ENCODE data around the gene PPM1N.
"Not testable (repeated sequence)": the region's sequence is repeated elsewhere in the genome, so short reads cannot be mapped to it uniquely, and the experiment has no call there.

PPM1N gene

DNA sequence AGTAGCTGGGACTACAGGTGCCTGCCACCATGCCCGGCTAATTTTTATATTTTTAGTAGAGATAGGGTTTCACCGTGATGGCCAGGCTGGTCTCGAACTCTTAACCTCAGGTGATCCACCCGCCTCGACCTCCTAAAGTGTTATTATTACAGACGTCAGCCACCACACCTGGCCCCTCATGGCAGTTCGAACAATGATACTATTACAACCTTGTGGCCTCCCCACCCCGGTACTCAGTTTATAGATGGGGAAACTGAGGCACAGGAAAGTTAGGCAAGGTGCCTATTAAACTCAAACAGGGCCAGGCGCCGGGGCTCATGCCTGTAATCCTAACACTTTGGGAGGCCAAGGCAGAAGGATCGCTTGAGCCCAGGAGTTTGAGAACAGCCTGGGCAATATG, 12.1 kb downstream of the PPM1N start:
- not testable (repeated sequence) for DNase-seq

DNA sequence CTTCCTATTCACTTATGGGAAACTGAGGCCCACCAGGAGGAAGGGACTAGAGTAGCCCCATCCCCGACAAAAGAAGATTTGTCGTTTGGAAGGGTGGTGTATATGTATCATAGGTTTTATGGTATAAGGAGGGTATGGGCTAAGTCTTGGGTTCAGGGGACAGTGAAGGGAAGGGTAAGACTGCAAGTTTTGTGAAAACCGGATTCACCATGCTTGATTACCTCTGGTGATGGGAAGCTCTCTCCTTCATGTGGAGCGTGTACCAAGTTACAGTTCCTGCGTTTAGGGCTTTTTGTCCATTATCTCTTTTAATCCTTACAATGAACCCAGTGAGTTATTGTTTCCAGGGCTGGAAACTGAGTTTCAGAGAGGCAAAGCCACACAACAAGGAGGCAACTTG, 12.8 kb downstream of the PPM1N start:
- DNase-seq, result no peak

DNA sequence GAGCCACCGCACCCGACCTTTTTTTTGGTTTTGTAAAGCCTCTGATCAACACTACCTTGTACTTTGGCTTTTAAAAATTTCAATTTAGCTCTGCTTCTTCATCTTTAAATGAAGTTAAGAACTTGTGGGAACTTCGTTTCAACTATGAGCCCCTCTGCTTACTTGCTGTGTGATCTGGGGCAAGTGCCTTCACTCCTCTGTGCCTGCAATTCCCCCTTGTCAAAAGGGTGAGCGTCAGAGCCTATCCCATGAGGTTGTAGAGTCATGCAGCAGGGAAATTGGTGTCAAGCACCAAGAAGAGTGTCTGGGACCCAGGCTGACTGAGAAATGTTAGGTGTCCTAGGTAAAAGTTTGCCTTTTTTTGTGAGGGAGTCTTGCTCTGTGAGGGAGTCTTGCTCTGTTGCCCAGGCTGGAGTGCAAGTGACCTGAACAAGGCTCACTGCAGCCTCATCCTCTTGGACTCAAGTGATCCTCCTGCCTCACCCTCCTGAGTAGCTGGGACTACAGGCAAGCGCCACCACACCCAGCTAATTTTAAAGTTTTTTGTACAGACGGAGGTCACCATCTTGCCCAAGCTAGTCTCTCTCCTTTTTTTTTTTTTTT, 14.7 kb downstream of the PPM1N start:
- DNase-seq, result no peak

DNA sequence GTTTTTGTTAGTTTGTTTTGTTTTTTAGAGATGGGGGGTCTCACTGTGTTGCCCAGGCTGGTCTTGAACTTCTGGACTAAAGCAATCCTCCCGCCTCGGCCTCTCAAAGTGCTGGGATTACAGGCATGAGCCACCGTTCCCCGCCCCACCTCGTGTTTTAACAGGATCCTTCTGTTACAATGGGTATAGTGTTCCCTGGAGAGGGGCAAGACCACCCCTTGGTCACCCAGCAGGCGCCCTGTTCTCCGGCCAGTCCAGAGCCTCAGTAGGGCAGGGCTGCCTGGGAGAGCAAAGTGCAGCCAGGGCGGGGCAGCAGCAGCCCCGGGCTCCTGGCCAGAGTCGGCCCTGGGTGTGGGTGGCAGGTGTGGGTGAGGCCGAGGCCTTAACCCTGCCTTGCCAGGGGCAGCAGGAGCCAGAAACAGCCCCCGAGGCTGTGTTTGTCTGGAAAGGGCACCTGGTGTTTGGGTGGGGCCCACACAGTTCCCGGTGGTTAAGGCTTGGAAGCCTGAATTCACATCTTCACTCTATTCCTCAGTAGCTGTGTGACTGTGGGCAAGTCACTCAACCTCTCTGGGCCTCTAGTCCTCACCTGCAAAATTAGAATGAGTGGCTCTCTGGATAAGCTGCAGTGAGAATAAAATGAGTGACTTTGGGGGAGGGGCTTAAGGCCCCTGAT, 16.3 kb downstream of the PPM1N start:
- DNase-seq, result no peak

DNA sequence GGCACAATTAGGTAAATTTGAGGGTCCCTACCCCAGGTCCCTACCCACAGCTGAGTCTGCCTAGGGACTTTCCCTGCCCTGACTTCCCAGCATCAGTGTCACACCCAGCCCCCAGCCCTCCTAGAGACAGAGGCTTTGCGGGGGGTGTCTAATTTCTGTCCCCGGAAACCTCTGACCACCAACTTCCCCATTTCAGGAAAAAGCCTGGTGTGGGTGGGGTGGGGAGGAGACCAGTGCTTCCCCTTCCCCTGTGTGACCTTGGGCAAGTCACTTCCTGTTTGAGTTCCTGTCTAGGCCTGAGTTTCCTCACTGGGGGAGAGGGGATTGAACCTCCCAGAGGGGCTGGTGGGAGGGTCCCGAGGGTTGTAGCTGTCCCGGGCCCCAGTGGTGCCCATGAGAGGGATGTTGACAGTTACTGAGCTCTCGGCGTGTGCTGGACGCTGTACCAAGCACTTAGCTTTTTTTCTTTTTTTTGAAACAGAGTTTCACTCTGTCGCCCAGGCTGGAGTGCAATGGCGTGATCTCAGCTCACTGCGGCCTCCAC, 16.9 kb downstream of the PPM1N start:
- peak; percentile 88 for DNase-seq

DNA sequence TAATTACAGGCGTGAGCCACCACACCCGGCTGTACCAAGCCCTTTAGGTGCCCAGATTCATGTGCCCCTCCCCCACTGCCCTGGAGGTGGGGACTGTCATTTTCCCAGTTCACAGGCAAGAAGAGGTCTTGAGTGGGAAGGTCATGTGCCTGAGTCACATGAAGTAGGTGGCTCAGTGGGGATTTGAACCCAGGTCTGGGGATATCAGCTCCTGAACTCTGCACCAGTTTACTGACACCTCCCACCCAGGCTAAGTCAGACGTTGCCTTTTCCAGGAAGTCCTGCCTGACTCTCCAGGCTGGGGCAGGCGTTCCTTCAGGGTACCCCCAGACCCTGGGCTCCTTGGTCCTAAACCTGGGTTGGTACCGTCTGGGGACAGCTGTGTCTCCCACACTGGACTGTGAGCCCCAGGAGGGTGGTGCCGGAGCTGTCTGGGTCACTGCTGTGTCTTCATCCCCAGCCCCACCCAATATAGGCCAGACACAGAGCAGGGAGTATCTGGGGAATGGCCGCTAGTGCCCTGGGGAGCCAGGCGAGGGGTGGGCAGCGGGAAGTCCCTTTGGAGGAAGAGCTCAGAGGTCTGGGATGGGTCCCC, 17.7 kb downstream of the PPM1N start:
- DNase-seq, result no peak

DNA sequence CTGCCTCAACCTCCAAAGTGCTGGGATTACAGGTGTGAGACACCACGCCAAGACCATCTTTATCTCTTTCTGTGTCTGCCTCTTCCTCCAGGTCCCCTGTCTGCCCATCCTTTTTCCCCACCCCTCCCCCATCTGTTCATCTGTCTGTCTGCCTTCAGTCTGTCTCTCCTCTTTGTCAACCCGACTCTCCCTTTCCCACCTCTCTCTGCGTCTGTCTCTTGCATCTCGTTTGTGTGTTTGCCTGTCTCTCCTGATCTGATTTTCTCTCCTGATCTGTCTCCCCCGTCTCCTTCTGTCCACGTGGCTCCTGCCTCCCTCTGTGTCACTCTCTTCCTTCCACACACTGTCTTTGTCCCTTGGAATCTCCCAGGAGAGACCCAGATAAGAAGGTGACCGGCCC, 19.0 kb downstream of the PPM1N start:
- no peak for DNase-seq

DNA sequence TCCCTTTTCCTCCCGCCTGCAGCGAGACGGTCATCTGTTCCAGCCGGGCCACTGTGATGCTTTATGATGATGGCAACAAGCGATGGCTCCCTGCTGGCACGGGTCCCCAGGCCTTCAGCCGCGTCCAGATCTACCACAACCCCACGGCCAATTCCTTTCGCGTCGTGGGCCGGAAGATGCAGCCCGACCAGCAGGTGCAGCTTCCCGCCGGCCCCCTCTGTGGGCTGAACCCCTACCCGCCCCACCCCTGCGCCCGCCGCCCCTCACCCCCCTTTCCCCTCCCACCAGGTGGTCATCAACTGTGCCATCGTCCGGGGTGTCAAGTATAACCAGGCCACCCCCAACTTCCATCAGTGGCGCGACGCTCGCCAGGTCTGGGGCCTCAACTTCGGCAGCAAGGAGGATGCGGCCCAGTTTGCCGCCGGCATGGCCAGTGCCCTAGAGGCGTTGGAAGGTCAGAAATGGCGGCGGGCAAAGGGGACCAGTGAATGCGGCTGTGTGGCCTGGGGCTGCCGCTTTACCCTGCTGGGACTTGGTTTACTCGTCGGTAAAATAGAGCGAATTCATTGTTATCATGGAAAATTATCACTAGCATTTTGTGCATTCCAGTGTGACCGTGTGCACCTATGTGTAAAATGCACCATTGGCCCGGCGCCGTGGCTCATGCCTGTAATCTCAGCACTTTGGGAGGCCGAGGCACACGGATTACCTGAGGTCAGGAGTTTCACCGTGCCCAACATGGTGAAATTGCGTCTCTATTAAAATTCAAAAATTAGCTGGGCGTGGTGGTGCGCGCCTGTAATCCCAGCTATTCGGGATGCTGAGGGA, 19.6 kb downstream of the PPM1N start:
- DNase-seq, result no peak

DNA sequence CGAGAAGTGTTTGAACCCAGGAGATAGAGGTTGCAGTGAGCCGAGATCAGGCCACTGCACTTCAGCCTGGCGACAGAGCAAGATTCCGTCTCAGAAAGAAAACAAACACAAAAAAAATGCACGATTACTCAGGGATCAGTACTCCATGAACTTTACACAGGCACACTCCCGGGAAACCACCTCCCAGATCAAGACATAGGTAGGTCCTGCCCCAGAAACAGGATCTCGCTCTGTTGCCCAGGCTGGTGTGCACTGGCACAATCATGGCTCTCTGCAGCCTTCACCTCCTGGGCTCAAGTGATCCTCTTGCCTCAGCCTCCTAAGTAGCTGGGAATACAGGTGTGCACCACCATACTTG, 20.2 kb downstream of the PPM1N start:
- DNase-seq, result no peak

DNA sequence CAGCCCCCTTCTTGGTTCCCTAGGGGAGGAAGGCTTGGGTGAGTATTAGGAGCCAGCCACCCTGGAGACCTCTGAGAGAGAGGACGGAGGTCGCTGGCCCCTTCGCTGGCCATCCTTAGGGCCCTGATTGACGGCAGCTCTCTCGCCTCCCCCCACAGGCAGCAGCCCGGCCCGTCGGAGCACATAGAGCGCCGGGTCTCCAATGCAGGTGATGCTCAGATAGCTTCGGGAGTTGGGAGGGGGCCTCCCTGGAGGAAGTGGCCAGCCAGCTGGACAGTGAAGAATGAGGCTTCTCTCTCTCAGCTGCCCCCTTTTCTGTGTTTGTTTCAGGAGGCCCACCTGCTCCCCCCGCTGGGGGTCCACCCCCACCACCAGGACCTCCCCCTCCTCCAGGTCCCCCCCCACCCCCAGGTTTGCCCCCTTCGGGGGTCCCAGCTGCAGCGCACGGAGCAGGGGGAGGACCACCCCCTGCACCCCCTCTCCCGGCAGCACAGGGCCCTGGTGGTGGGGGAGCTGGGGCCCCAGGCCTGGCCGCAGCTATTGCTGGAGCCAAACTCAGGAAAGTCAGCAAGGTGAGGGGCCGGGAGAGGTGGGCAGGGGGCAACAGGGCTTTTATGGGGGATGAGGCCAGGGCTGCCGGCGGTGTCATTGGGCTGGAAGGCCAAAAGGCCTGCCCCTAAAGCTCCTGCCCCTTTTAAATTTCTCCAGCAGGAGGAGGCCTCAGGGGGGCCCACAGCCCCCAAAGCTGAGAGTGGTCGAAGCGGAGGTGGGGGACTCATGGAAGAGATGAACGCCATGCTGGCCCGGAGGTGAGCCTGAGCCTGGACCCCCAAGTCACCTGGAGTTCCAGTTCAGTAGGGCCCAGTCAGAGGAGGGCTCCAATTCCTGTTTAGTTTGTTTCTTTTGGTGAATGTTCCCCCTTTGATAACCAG, 24.0 kb downstream of the PPM1N start:
- DNase-seq, result no peak

DNA sequence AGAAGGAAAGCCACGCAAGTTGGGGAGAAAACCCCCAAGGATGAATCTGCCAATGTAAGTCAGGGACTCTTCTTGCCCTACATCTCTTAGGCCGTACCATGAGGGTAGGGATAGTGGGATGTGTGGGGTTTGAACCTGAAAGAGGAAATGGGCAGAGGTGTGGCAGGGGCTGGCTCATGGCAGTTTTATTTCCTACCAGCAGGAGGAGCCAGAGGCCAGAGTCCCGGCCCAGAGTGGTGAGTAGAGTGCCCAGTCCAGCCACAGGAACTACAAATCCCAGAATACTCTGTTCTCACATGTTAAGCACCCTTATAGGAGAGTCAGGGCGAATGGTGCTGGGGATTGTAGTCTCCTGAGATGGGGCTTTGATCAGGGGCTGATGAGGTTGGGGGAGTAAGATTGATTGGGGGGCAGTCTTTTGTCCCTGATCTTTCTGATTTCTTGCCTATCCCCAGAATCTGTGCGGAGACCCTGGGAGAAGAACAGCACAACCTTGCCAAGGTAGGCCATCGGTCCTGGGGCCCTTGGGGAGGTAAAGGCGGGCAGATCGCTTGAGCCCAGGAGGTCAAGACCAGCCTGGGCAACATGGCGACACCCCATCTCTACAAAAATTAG, 25.5 kb downstream of the PPM1N start:
- peak; percentile 96 for DNase-seq

DNA sequence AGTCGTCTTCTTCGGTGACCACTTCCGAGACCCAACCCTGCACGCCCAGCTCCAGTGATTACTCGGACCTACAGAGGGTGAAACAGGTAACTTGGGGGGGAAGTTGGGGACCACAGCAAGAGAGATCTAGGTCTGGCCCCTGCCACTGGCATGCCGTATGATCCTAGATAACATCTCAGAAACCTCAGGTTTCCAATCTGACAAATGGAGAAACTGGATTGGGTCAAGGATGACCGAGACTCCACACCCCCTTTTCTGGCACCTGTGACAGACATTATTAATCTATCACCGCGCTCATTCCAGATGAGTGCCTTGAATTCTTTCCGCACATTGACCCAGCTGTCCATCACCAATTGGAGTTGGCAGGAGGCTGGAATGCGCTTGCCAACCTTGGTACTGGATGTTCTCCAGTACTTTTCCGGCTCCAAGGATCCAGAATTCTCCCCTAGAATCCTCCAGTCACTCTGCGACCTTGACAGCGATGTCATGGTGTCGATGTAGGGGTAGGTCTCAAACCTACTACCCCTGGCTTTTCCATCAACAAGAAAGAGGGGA, 26.4 kb downstream of the PPM1N start:
- no peak for DNase-seq

DNA sequence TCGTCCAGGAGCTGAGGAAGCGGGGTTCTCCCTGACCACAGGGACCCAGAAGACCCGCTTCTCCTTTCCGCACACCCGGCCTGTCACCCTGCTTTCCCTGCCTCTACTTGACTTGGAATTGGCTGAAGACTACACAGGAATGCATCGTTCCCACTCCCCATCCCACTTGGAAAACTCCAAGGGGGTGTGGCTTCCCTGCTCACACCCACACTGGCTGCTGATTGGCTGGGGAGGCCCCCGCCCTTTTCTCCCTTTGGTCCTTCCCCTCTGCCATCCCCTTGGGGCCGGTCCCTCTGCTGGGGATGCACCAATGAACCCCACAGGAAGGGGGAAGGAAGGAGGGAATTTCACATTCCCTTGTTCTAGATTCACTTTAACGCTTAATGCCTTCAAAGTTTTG, 27.9 kb downstream of the PPM1N start:
- peak; percentile 62 for DNase-seq

DNA sequence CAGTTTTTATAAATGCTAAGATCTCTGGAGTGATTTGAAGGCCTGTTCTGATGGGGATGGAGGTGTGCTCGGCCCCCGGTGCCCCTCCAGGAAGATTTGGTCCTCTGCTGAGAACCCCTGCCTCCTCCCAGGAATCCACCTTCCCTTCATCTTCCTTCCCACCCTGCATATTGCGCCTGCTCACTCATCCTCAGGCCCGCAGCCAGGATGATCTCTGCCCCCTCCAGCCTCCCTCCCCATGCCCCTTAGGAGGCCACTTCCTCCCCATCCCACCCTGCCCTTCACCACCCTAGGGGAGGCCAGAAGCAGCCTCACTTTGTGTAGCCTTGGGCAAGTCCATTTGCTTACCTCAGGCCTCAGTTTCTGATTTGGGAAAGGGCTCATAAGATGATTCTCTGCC, 28.7 kb downstream of the PPM1N start:
- no peak for DNase-seq

DNA sequence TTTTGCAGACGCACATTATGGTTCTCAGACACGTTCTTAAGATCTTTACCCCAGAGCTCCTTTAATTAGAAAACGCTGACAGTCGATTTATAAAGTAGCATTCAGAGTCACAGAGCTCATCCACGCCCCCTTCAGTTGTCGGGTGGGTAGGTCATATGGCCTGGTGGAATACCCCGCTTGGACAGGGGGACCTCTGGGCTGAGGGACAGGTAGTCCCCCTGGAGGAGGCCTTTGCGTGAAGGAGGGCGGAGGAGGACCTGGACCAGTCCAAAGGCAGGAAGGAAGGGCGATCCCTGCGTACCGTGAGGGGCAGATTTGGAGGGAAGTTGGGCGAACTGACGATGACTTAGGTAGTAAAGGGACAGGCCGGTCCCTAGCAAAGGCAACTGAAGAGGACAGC, 29.5 kb downstream of the PPM1N start:
- DNase-seq, result no peak

DNA sequence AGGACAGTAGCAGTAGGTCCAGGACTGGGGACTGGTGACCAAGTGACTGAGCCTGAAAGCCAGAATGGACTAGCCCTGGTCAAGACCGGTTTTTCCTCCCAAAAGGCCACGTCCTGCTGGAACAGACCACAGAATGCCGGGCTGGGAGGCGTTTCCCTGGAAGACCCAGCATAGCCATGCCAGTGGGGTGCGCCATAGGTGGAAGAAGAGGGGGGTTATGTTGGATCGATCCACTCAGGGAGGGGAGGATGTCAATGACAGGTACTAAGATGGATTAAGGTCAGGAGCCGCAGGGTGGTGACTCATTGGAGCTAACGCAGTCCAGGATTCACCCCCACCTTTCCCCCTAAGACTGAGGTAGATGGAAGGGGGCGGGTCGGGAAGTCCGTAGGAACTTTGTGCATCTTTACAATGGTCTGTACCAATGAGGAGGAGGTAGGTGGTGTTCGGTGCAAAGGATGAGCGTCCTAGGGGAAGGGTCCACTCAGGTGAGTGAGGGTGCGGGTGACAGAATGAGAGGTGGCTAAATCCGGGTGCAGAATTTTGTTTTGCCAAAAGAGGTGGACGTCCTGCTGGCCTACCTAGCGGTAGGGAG, 30.0 kb downstream of the PPM1N start:
- DNase-seq, result no peak

DNA sequence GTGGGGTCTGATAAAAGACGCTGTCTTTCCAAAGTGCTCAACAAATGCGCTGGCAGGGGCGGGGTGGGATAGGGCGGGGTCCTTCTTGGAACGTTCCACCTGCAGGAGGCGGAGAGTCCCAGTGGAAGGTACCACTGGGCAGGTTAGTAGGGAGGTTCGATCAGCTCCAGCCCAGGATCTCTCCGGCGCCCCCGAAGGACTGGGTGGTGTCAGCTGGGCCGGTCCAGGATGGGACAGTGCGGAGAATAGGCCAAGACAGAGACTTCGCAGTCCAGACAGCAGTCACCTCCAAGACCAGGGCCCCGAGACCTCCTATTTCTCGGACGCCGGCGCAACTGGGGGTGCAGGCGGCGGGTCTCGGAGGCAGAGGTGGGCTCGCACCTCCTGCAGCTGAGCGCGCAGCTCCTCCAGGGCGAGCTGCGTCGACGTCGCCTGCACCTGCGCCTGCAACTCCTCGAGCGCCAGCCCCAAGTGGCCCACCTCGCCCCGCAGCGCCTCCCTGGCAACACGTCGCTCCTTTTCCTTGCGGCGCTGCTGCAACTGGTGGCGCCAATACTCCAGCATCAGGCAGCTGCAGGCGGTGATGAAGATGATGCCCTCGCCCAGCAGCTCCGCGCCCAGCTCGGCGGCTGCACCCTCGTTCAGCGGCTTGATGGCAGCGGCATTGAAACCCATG, 30.6 kb downstream of the PPM1N start:
- peak; percentile 55 for DNase-seq

DNA sequence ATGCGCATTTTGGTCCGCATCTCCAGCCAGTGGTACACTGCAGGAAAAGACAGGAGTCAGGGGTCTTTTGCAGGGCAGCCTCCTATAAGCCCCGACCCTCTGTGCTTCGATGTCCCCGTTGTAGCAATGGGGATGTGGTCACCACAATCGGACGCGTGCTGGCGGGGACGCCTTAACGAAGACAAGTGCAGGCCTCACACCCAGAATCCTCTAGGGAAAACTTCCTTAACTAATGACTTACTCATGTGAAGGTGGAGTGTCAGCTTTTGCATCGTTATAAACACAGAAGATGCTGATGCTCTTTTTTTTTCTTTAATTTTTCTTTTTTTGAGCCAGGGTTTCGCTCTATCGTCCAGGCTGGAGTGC, 31.2 kb downstream of the PPM1N start:
- no peak for DNase-seq

DNA sequence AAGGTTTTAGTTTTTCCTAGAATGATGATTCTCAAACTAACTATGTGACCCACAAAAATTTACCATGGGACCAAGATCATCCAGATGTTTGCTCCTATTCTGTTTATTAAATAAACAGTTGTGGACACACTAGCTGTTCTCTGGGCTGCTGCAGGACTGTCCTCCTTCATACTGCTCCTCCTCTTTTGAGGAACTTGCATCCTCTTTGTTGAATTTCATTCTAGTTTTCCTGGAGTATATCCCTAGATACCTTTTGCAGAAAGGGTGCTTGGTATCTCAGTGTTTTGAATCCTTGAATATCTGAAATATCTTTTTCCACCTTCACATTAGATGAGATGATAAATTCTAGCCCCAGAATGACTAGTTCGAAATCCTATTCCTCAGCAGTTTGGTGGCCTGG, 33.1 kb downstream of the PPM1N start:
- no peak for DNase-seq

DNA sequence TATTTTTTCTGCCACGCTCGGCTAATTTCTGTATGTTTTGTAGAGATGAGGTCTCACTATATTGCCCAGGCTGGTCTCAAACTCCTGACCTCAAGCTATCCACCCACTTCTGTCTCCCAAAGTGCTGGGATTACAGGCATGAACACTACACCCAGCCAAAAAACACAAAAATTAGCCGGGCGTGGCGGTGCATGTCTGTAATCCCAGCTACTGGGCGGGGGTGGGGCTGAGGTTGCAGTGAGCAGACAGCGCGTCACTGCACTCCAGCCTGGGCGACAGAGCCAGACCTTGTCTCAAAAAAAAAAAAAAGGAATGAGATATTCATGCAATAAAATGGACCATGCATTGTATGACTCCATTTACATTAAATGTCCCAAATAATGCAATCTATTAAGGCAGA, 41.2 kb downstream of the PPM1N start:
- DNase-seq, result no peak

DNA sequence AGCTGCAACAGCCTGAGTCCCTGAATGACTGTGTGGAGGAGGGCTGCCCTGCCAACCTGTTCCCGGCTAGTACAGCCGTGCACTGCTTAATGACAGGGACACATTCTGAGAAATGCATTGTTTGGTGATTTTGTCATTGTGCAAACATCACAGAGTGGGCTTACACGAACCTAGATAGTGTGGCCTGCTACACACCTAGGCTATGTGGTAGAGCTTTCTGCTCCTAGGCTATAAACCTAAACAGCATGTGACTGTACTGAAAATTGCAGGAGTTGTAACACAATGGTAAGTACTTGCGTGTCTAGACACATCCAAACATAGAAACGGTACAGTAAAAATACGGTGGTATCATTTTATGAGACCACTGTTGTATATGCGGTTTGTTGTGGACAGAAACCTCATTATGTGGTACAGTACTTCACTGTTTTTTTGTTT, 44.0 kb downstream of the PPM1N start:
- DNase-seq, result no peak

Data from hematopoietic multipotent progenitor cell treated with erythropoietin and hydrocortisone succinate and interleukin-3 and kit ligand, for 4 days (in vitro differentiated cells).